NCI-H2081 treated with DMSO at 0.1 percent for 48 hours (cell line): Measurements from ENCODE around the gene PELI1.
"Not testable (repeated sequence)": the region's sequence is repeated elsewhere in the genome, so short reads cannot be mapped to it uniquely, and the experiment has no call there.

Source experiments
- DNase-seq: peaks from one replicate; lab custom pipeline; 2025; lab: John Stamatoyannopoulos, UW

Gene PELI1

GRCh38 chr2:64122358-64122757 is 21.9 kb downstream of the PELI1 start:
- DNase-seq, result no peak

- no peak for DNase-seq
Measured at GRCh38 chr2:64120928-64121327, 23.3 kb downstream of the PELI1 start.

- DNase-seq, result no peak
Measured at GRCh38 chr2:64120008-64120407, 24.2 kb downstream of the PELI1 start.

GRCh38 chr2:64119369-64119768 is 24.9 kb downstream of the PELI1 start:
- DNase-seq, result no peak

- no peak for DNase-seq
Measured at GRCh38 chr2:64115808-64116598, 28.2 kb downstream of the PELI1 start.

- DNase-seq, result no peak
Measured at GRCh38 chr2:64114912-64115277, 29.3 kb downstream of the PELI1 start.

GRCh38 chr2:64114063-64114911 is 29.9 kb downstream of the PELI1 start:
- DNase-seq, result no peak

- no peak for DNase-seq
Measured at GRCh38 chr2:64112016-64112415, 32.2 kb downstream of the PELI1 start.

- no peak for DNase-seq
Measured at GRCh38 chr2:64111426-64111825, 32.8 kb downstream of the PELI1 start.

GRCh38 chr2:64108666-64109241 is 35.5 kb downstream of the PELI1 start:
- no peak for DNase-seq

GRCh38 chr2:64106481-64106880 is 37.7 kb downstream of the PELI1 start:
- no peak for DNase-seq

GRCh38 chr2:64105670-64106461 is 38.4 kb downstream of the PELI1 start:
- no peak for DNase-seq

GRCh38 chr2:64104933-64105332 is 39.3 kb downstream of the PELI1 start:
- no peak for DNase-seq

GRCh38 chr2:64102736-64103135 is 41.5 kb downstream of the PELI1 start:
- DNase-seq, result not testable (repeated sequence)

GRCh38 chr2:64101141-64101591 is 43.1 kb downstream of the PELI1 start:
- no peak for DNase-seq

GRCh38 chr2:64100584-64100983 is 43.6 kb downstream of the PELI1 start:
- DNase-seq, result not testable (repeated sequence)

GRCh38 chr2:64094663-64095382 is 49.4 kb downstream of the PELI1 start:
- DNase-seq, result no peak

- no peak for DNase-seq
Measured at GRCh38 chr2:64093341-64093740, 50.9 kb downstream of the PELI1 start.

- DNase-seq, result no peak
Measured at GRCh38 chr2:64092502-64092901, 51.7 kb downstream of the PELI1 start.

GRCh38 chr2:64090264-64090663 is 54.0 kb downstream of the PELI1 start:
- DNase-seq, result no peak

GRCh38 chr2:64086347-64087082 is 57.7 kb downstream of the PELI1 start:
- no peak for DNase-seq
